A673 (cell line): ENCODE measurements around the gene BPIFB1.

ENCODE experiments used
- EZH2 ChIP-seq: fragments of 200-600 bp; sonication (generic); IDR thresholded peaks from 2 replicates; pipeline ENCODE4 v1.6.1; 2017; ENCODE audit warnings: borderline replicate concordance, low read depth, mild to moderate bottlenecking, mixed read lengths, antibody characterized with exemption, low read length; ENCODE audit not compliant: poor library complexity, severe bottlenecking
- TF ChIP-seq, protein P1 (sequence below): fragments of 300-800, 200-600 bp; sonication (generic); conservative IDR thresholded peaks from 2 replicates; pipeline ENCODE4 v1.5.1; 2017; ENCODE audit warnings: low read depth, mild to moderate bottlenecking, antibody characterized with exemption, low read length, moderate library complexity, mixed read lengths

DNA sequence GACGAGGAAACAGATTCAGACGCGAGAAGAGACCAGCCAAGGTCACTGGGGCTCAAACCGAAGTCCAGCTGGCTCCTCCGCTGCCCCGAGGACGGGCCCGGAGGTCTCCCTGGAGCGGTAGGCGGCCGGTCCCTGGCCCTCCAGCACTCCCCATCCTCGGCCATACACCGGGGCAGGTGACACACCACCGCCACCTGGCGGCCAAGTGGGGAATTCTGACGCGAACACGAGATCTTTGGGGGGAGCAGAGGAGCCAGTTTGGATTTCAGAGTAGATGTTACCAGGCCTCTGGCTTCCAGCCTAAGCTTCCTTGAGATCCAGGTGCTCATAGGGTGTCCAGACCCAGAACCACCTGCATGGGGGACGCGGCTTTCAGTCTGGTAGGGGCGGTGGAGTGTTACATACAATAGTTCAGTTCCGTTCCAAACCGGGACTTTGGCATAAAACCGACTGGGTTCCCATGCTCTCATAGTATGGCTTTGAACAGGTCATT, 16.1 kb downstream of the BPIFB1 start:
- no peak for TF ChIP-seq EZH2
- TF ChIP-seq, protein P1, sequence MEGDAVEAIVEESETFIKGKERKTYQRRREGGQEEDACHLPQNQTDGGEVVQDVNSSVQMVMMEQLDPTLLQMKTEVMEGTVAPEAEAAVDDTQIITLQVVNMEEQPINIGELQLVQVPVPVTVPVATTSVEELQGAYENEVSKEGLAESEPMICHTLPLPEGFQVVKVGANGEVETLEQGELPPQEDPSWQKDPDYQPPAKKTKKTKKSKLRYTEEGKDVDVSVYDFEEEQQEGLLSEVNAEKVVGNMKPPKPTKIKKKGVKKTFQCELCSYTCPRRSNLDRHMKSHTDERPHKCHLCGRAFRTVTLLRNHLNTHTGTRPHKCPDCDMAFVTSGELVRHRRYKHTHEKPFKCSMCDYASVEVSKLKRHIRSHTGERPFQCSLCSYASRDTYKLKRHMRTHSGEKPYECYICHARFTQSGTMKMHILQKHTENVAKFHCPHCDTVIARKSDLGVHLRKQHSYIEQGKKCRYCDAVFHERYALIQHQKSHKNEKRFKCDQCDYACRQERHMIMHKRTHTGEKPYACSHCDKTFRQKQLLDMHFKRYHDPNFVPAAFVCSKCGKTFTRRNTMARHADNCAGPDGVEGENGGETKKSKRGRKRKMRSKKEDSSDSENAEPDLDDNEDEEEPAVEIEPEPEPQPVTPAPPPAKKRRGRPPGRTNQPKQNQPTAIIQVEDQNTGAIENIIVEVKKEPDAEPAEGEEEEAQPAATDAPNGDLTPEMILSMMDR, result peak; percentile 95
